Thyroid gland (tissue), 4 donors: ENCODE data around the gene DNALI1.

Source experiments
- CTCF ChIP-seq, 6 experiments: fragments of 200-600 bp in 3 of 6; fragments of 450-650 bp in 3 of 6; sonication (generic) in 3 of 6; IDR thresholded peaks; one replicate each; pipeline ENCODE4 v1.5.1; 2016 to 2019; ENCODE audit warnings: antibody characterized with exemption in 6 of 6, mild to moderate bottlenecking in 2 of 6, inconsistent platforms in 1 of 6, moderate library complexity in 1 of 6
- POLR2A ChIP-seq, 2 donors: fragments of 450-650 bp; IDR thresholded peaks; one replicate each; pipeline ENCODE4 v1.6.1; 2017; ENCODE audit warnings: antibody characterized with exemption in 2 of 2, mild to moderate bottlenecking in 2 of 2, moderate library complexity in 1 of 2

- no peak for TF ChIP-seq CTCF (IDR thresholded peaks at IDR 0.05)
- no peak for TF ChIP-seq POLR2A (IDR thresholded peaks at IDR 0.05)
Observed at GRCh38 chr1:37562984-37563383, 6.2 kb downstream of the DNALI1 start.
